ENCODE results near the gene RRM2.
A peak's percentile ranks its signal among the peaks of the same experiment; 100 is the strongest.

Gene RRM2

DNA sequence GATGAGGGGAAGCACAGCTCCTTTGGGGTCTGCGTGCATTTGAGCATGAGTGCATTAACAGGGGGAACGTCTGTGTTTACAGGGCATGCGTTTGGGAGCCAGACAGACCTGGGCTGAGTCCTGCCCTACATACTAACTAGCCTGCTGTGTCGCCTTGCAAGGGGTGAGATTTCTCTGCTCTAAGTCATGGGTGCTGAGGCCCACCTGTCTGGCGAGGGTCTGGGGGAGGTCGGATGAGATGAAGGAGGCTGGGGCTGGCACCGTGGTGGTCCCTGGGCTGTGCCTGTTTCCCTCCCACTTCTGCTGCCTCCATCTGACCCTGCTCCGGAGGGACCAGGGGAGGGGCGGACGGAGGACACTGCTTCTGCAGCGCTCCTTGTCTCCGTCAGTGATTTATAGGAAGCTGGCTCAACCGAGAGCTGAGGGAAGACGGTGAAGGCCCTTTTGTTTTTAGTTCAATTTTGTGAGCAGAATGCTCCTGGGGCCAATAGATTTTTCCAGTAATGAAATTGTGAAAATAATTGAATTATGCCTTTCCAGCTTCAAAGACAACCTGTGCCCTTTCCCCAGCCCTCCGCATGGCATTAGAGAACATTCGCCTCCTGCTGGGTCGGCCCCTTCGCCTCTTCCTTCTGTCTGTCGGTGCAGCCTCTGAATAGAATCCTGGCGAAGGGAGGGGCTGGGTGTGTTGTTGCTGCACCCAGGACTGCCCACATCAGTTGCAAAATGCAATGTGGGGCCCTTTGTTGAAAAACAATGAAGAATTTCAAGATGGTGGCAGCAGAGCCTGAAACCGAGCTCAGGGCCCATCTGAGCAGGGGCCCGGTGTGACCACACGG lies 49.7 kb downstream of the RRM2 start:
- DNase-seq: no peak

DNA sequence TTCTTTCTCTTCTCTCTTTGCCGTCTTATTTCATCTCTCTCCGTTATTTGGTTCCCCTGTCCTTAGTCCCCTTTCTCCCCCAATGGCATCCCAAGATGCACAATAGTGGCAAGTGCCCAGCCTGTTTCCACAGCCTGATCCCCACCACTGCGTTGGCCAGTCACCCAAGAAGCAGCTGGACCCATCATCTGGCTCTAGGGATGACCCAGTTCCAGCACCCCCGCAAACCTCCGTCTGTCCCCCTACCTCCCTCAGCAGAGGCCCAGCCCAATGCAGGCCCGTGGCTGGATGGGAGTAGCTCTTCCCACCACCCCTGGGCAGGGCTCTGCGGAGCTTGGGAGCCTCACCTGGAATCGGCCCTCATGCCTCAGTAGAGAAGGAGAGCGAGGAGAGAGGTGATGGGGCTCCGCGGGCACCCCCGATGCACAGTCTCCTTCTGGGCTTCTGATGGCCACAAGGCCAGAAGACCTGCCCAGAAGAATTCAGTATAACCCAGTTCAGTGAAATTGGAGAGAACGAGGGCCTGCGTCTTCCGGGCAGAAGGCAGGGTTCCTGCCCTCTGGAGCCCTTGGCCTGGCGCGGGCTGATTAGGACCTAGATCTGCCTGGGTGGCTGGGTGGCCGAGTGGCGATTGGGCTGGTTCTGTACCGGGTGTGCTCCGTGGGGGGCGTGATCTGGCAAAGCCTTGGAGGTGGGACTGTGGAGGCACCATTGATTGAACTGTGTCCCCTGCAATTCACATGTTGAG lies 50.9 kb downstream of the RRM2 start:
- DNase-seq: no peak

DNA sequence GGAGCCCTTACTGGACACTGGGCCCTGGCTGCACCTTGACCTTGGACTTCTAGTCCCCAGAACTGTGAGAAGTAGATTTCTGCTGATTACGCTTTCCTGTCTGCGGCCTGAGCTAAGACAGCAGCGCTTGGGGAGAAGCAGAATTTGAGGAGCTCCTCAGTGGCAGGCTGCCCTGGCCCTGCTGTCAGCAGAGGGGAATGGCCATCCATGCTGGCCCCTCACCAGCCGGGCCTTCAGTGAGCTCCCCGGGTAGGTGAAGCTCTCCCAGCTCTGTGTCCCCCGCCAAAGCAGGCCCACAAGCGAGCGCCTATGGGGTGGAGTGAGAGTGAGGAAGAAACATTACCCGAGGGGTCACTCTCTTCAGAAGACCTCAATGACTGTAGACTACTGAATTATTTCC lies 51.6 kb downstream of the RRM2 start:
- no peak for DNase-seq

DNA sequence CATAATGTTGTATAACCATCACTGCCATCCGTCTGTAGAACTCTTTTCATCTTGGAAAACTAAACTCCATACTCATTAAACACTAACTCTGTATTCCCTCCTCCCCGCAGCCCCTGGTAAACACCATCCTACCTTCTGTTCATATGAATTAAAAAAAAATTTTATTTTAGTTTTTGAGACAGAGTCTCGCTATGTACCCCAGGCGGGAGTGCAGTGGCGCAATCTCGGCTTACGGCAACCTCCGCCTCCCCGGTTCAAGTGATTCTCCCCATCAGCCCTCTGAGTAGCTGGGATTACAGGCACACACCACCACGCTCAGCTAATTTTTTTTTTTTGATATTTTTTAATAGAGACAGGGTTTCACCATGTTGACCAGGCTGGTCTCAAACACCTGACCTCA lies 52.9 kb downstream of the RRM2 start:
- no peak for DNase-seq

DNA sequence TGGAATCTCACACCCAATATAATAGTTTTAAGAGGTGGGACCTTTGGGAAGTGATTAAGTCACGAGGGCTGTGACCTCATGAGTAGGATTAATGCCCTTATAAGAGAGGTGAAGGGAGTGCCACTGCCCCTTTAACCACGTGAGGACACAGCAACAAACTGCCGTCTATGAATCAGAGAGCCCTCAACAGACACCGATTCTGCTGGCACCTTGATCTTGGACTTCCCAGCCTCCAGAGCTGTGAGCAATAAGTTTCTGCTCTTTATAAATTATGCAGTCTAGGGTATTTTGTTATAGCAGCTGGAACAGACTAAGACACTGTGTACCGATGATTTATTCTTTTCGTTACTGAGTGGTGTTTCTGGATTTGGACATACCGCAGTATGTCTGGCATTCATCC lies 56.2 kb downstream of the RRM2 start:
- no peak for DNase-seq

DNA sequence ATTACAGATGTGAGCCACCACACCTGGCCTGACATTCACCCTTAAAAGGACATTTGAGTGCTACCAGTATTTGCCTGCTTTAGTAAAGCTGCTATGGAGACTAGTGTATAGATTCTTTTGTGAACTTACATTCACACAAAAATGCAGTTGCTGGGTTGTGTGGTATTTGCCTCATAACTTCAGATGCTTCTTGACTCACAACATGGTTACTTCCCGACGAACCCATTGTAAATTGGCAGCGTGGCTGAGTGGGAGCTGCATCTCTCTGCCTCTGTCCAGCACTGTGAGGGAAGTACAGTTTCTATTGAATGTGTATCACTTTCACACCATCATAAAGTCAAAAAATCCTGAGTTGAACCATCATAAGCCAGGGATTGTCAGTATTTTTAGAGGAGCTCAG lies 56.9 kb downstream of the RRM2 start:
- DNase-seq: peak; percentile 40

DNA sequence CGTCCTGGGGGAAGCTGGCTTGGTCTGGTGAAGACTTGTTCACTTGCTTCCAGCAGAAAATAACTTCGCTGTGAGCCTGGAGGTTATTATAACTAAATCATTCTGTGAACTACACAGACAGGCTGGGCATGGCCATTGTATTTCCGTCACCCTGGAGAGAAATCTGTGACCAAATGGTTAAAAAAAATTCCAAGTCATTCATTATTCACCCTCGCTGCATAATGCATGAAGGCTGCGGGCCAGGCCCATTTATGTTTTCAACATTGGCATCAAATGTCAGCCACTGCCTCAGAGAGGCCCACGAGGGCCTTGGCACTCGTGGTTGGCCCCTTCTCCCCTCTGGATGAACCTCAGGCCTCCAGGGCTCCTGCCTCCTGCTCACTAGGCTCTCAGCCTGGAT lies 57.7 kb downstream of the RRM2 start:
- no peak for DNase-seq
